Cardiac muscle cell (in vitro differentiated cells and primary cell): ENCODE data around the gene SH3BP4. TPM values are rescaled to one million over a fixed set of nuclear protein-coding genes. Genes with fewer than 3 reads are reported as not detected.

Experiments
- DNase-seq, 2 donors: peaks; one replicate each; pipeline versions ENCODE4 v3.0.0 to v3.0.0-alpha.2; 2010 to 2017; ENCODE audit warnings: low read depth in 1 of 2, low spot score in 1 of 2
- H3K27ac ChIP-seq: fragments of 200-600 bp; sonication (generic); 2 replicates; pipeline ENCODE4 v1.5.1; 2016
- H3K27me3 ChIP-seq: fragments of 200-600 bp; sonication (generic); 2 replicates; pipeline ENCODE4 v1.6.0; 2016; ENCODE audit warnings: control low read depth
- H3K36me3 ChIP-seq: fragments of 200-600 bp; sonication (generic); 2 replicates; pipeline ENCODE4 v1.5.1; 2016; ENCODE audit warnings: control low read depth
- H3K4me1 ChIP-seq: fragments of 200-600 bp; sonication (generic); 2 replicates; pipeline ENCODE4 v1.8.1; 2017; ENCODE audit warnings: low read depth, mild to moderate bottlenecking, mixed run types
- H3K4me3 ChIP-seq: fragments of 200-600 bp; sonication (generic); 2 replicates; pipeline ENCODE4 v1.5.1; 2016; ENCODE audit warnings: mild to moderate bottlenecking
- H3K9me3 ChIP-seq: fragments of 200-600 bp; sonication (generic); 2 replicates; pipeline ENCODE4 v1.5.1; 2017; ENCODE audit warnings: low read depth, mild to moderate bottlenecking, control low read depth
- CTCF ChIP-seq: IDR thresholded peaks from 2 replicates; pipeline ENCODE4 v1.5.1; 2012; ENCODE audit warnings: low read depth, mild to moderate bottlenecking, low read length
- polyA plus RNA-seq: library from polyadenylated mRNA; unstranded; fragments of >200 nt; fragmentation: Nextera tagmentation; extraction: Ambion mirVana; gene quantifications from 2 replicates; pipeline ENCODE4 v1.2.1, GENCODE V29; 2016
- total RNA-seq: library from RNA; depleted of rRNA; stranded (reverse); fragments of >200 nt; gene quantifications from 2 replicates; pipeline ENCODE4 v1.2.3, GENCODE V29; 2016

SH3BP4 gene
- total and polyA plus RNA-seq, 2 experiments from 2014 or later = 35.8 to 71.3 TPM

GRCh38 chr2:235097196-235097595, 145.4 kb downstream of the SH3BP4 start:
- no peak for TF ChIP-seq CTCF
- no peak for DNase-seq
- Histone ChIP-seq H3K4me3 (no peak overlapping the region), H3K27me3 (no peaks in the 10 kb centered on the region), H3K27ac (no peak overlapping the region), H3K9me3 (no peaks in the 10 kb centered on the region), H3K36me3 (no peaks in the 10 kb centered on the region), H3K4me1 (peaks cover 7% of the 10 kb centered on the region)

GRCh38 chr2:235098269-235098668, 146.5 kb downstream of the SH3BP4 start:
- TF ChIP-seq CTCF = no peak
- Histone ChIP-seq H3K4me3 (no peak overlapping the region), H3K27me3 (no peaks in the 10 kb centered on the region), H3K4me1 (peaks cover 7% of the 10 kb centered on the region), H3K9me3 (no peaks in the 10 kb centered on the region), H3K36me3 (no peaks in the 10 kb centered on the region), H3K27ac (no peak overlapping the region)
- DNase-seq = no peak

GRCh38 chr2:235098736-235099494, 147.1 kb downstream of the SH3BP4 start:
- no peak for TF ChIP-seq CTCF
- Histone ChIP-seq H3K27ac (no peak overlapping the region), H3K9me3 (no peaks in the 10 kb centered on the region), H3K4me3 (no peak overlapping the region), H3K4me1 (peaks cover 7% of the 10 kb centered on the region), H3K27me3 (no peaks in the 10 kb centered on the region), H3K36me3 (no peaks in the 10 kb centered on the region)
- DNase-seq = peak in 1 of 2 donors; percentile 34

- Histone ChIP-seq H3K27ac (no peak overlapping the region), H3K36me3 (no peaks in the 10 kb centered on the region), H3K4me3 (no peak overlapping the region), H3K9me3 (no peaks in the 10 kb centered on the region), H3K4me1 (peaks cover 6% of the 10 kb centered on the region), H3K27me3 (no peaks in the 10 kb centered on the region)
- no peak for DNase-seq
- TF ChIP-seq CTCF = no peak
Observed at GRCh38 chr2:235102896-235103295, 151.1 kb downstream of the SH3BP4 start.
